WTC11 (cell line): ENCODE results near the gene RHOBTB1. TPM values are rescaled to one million over a fixed set of nuclear protein-coding genes. Genes with fewer than 3 reads are reported as not detected.

ENCODE experiments used
- ATAC-seq: fragments of 200-7000 bp; cut with Tn5 transposase; 2 replicates; pipeline ENCODE4 v1.10.0; 2021; ENCODE audit warnings: mild to moderate bottlenecking, moderate library complexity
- CTCF ChIA-PET: fragments of 300-600 bp; sonication (Branson Sonifier 250); formaldehyde crosslinking; loops from one replicate; lab custom pipeline; 2021; ENCODE audit warnings: antibody characterized with exemption; lab: Charles Lee
- POLR2A ChIA-PET: fragments of 350-600 bp; sonication (Branson Sonifier 250); formaldehyde crosslinking; loops from one replicate; lab custom pipeline; 2021; ENCODE audit warnings: antibody characterized with exemption; lab: Charles Lee
- DNase-seq: peaks from one replicate; pipeline ENCODE4 v3.0.0; 2021; ENCODE audit warnings: low spot score
- H3K27ac Mint-ChIP-seq: 2 replicates; pipeline ENCODE4 v1.8.0; 2021; ENCODE audit warnings: mixed read lengths
- H3K27me3 Mint-ChIP-seq: 2 replicates; pipeline ENCODE4 v1.8.0; 2021; ENCODE audit warnings: low read depth, mild to moderate bottlenecking, moderate library complexity, mixed read lengths
- H3K36me3 Mint-ChIP-seq: 2 replicates; pipeline ENCODE4 v1.8.0; 2021; ENCODE audit warnings: mixed read lengths
- H3K4me1 Mint-ChIP-seq: 2 replicates; pipeline ENCODE4 v1.8.0; 2022; ENCODE audit warnings: mixed read lengths
- H3K4me3 Mint-ChIP-seq: 2 replicates; pipeline ENCODE4 v1.8.0; 2021; ENCODE audit warnings: mild to moderate bottlenecking, moderate library complexity, mixed read lengths
- H3K9me3 Mint-ChIP-seq: 2 replicates; pipeline ENCODE4 v1.8.0; 2021; ENCODE audit warnings: mixed read lengths
- AR ChIP-seq: fragments of 250-450 bp; sonication (Bioruptor Pico); IDR thresholded peaks from 2 replicates; pipeline ENCODE4 v1.9.0; 2021; ENCODE audit warnings: mild to moderate bottlenecking
- CBFB ChIP-seq: sonication (generic); formaldehyde crosslinking; IDR thresholded peaks from 2 replicates; pipeline ENCODE4 v1.8.1; 2022; ENCODE audit warnings: mild to moderate bottlenecking, low read depth, missing genetic modification reagents
- CREM ChIP-seq: sonication (generic); formaldehyde crosslinking; IDR thresholded peaks from 2 replicates; pipeline ENCODE4 v1.8.1; 2022; ENCODE audit warnings: mild to moderate bottlenecking, missing genetic modification reagents, moderate library complexity
- E2F1 ChIP-seq: sonication (generic); formaldehyde crosslinking; IDR thresholded peaks from 2 replicates; pipeline ENCODE4 v1.8.0; 2022; ENCODE audit warnings: mild to moderate bottlenecking, missing genetic modification reagents
- ERG ChIP-seq: fragments of 250-450 bp; sonication (Bioruptor Pico); IDR thresholded peaks from 2 replicates; pipeline ENCODE4 v1.8.0; 2021; ENCODE audit warnings: mild to moderate bottlenecking
- ESRRA ChIP-seq: sonication (generic); formaldehyde crosslinking; IDR thresholded peaks from 2 replicates; pipeline ENCODE4 v1.8.1; 2022; ENCODE audit warnings: mild to moderate bottlenecking, missing genetic modification reagents, borderline replicate concordance
- ETV6 ChIP-seq: sonication (generic); formaldehyde crosslinking; IDR thresholded peaks from 2 replicates; pipeline ENCODE4 v1.8.1; 2022; ENCODE audit warnings: mild to moderate bottlenecking, missing genetic modification reagents
- GRHL2 ChIP-seq: fragments of 250-450 bp; sonication (Bioruptor Pico); IDR thresholded peaks from 2 replicates; pipeline ENCODE4 v1.8.0; 2022; ENCODE audit warnings: mild to moderate bottlenecking, moderate library complexity; ENCODE audit not compliant: insufficient replicate concordance, severe bottlenecking
- IRF2 ChIP-seq: sonication (generic); formaldehyde crosslinking; IDR thresholded peaks from 2 replicates; pipeline ENCODE4 v1.8.0; 2022; ENCODE audit warnings: low read depth, missing genetic modification reagents, borderline replicate concordance
- JAZF1 ChIP-seq: fragments of 250-450 bp; sonication (Bioruptor Pico); IDR thresholded peaks from 2 replicates; pipeline ENCODE4 v1.9.0; 2021; ENCODE audit warnings: moderate library complexity, mild to moderate bottlenecking, inconsistent platforms
- JUN ChIP-seq: sonication (generic); formaldehyde crosslinking; IDR thresholded peaks from 2 replicates; pipeline ENCODE4 v1.8.0; 2023; ENCODE audit warnings: mild to moderate bottlenecking, missing genetic modification reagents
- MXD4 ChIP-seq: fragments of 250-450 bp; sonication (Bioruptor Pico); IDR thresholded peaks from 2 replicates; pipeline ENCODE4 v1.8.0; 2021; ENCODE audit warnings: mild to moderate bottlenecking, moderate library complexity, borderline replicate concordance
- NFYB ChIP-seq: sonication (generic); formaldehyde crosslinking; conservative IDR thresholded peaks from 2 replicates; pipeline ENCODE4 v1.8.0; 2022; ENCODE audit warnings: low read depth, missing genetic modification reagents
- NR3C1 ChIP-seq: sonication (generic); formaldehyde crosslinking; conservative IDR thresholded peaks from 2 replicates; pipeline ENCODE4 v1.8.1; 2023; ENCODE audit warnings: low read depth, mild to moderate bottlenecking, missing genetic modification reagents
- SMAD4 ChIP-seq: sonication (generic); formaldehyde crosslinking; IDR thresholded peaks from 2 replicates; pipeline ENCODE4 v1.8.0; 2022; ENCODE audit warnings: mild to moderate bottlenecking, missing genetic modification reagents
- ZNF671 ChIP-seq: fragments of 250-450 bp; sonication (Bioruptor Pico); IDR thresholded peaks from 2 replicates; pipeline ENCODE4 v1.8.0; 2021; ENCODE audit warnings: mild to moderate bottlenecking
- total RNA-seq: library from RNA; stranded (reverse); gene quantifications from 3 replicates; pipeline ENCODE4 v1.2.3, GENCODE V29; 2021
- TF ChIP-seq, protein P1 (sequence below): fragments of 250-450 bp; sonication (Bioruptor Pico); IDR thresholded peaks from 2 replicates; pipeline ENCODE4 v2.1.2; 2022; ENCODE audit warnings: mild to moderate bottlenecking, moderate library complexity
- TF ChIP-seq, protein P2 (sequence below): fragments of 250-450 bp; sonication (Bioruptor Pico); IDR thresholded peaks from 2 replicates; pipeline ENCODE4 v1.9.0; 2021; ENCODE audit warnings: mild to moderate bottlenecking
- TF ChIP-seq, protein P3 (sequence below): sonication (generic); formaldehyde crosslinking; conservative IDR thresholded peaks from 2 replicates; pipeline ENCODE4 v1.8.1; 2023; ENCODE audit warnings: mild to moderate bottlenecking, low read depth, missing genetic modification reagents, moderate library complexity
- TF ChIP-seq, protein P4 (sequence below): sonication (generic); formaldehyde crosslinking; IDR thresholded peaks from 2 replicates; pipeline ENCODE4 v1.8.1; 2023; ENCODE audit warnings: mild to moderate bottlenecking, missing genetic modification reagents, moderate library complexity
- TF ChIP-seq, protein P5 (sequence below): fragments of 200-600 bp; IDR thresholded peaks from 2 replicates; pipeline ENCODE4 v1.8.0; 2022; ENCODE audit warnings: antibody characterized with exemption

RHOBTB1 gene
- total RNA-seq, 1 experiment from 2014 or later: 6.9 TPM

GRCh38 chr10:60877061-60877776 lies 66.8 kb downstream of the RHOBTB1 start:
- no peak for ATAC-seq
- POLR2A ChIA-PET: no interaction called here
- 0 out of 2 replicates have a peak, but pooled peaks cover 5% of the 10 kb centered on the region for H3K36me3 Mint-ChIP-seq
- H3K4me1 Mint-ChIP-seq: peaks cover 17% of the 10 kb centered on the region
- no peak overlapping the region for H3K27ac Mint-ChIP-seq
- H3K27me3 Mint-ChIP-seq: no peaks in the 10 kb centered on the region
- CTCF ChIA-PET: no interaction called here
- TF ChIP-seq E2F1 (CRISPR knock-in tag) (no peak), SMAD4 (CRISPR knock-in tag) (no peak), CBFB (no peak), CREM (CRISPR knock-in tag) (no peak), MXD4 (CRISPR knock-in tag) (no peak), JAZF1 (CRISPR knock-in tag) (no peak), ETV6 (no peak), ERG (no peak)
- TF ChIP-seq, protein P1, sequence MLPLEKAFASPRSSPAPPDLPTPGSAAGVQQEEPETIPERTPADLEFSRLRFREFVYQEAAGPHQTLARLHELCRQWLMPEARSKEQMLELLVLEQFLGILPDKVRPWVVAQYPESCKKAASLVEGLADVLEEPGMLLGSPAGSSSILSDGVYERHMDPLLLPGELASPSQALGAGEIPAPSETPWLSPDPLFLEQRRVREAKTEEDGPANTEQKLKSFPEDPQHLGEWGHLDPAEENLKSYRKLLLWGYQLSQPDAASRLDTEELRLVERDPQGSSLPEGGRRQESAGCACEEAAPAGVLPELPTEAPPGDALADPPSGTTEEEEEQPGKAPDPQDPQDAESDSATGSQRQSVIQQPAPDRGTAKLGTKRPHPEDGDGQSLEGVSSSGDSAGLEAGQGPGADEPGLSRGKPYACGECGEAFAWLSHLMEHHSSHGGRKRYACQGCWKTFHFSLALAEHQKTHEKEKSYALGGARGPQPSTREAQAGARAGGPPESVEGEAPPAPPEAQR (CRISPR knock-in tag): no peak
- TF ChIP-seq, all 79 proteins: peak for 0
- DNase-seq: no peak
- no peak overlapping the region for H3K4me3 Mint-ChIP-seq
- H3K9me3 Mint-ChIP-seq: no peaks in the 10 kb centered on the region

- Mint-ChIP-seq H3K36me3 (peaks cover 2% of the 10 kb centered on the region), H3K4me3 (no peak overlapping the region), H3K27me3 (no peaks in the 10 kb centered on the region), H3K9me3 (no peaks in the 10 kb centered on the region; the same call in 1 of the 2 replicates), H3K27ac (no peak overlapping the region), H3K4me1 (peaks cover 33% of the 10 kb centered on the region)
- ChIA-PET POLR2A (no interaction called here), CTCF (no interaction called here)
- no peak for ATAC-seq
- DNase-seq: no peak
- TF ChIP-seq, protein P2, sequence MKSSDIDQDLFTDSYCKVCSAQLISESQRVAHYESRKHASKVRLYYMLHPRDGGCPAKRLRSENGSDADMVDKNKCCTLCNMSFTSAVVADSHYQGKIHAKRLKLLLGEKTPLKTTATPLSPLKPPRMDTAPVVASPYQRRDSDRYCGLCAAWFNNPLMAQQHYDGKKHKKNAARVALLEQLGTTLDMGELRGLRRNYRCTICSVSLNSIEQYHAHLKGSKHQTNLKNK: no peak
- TF ChIP-seq, protein P3, sequence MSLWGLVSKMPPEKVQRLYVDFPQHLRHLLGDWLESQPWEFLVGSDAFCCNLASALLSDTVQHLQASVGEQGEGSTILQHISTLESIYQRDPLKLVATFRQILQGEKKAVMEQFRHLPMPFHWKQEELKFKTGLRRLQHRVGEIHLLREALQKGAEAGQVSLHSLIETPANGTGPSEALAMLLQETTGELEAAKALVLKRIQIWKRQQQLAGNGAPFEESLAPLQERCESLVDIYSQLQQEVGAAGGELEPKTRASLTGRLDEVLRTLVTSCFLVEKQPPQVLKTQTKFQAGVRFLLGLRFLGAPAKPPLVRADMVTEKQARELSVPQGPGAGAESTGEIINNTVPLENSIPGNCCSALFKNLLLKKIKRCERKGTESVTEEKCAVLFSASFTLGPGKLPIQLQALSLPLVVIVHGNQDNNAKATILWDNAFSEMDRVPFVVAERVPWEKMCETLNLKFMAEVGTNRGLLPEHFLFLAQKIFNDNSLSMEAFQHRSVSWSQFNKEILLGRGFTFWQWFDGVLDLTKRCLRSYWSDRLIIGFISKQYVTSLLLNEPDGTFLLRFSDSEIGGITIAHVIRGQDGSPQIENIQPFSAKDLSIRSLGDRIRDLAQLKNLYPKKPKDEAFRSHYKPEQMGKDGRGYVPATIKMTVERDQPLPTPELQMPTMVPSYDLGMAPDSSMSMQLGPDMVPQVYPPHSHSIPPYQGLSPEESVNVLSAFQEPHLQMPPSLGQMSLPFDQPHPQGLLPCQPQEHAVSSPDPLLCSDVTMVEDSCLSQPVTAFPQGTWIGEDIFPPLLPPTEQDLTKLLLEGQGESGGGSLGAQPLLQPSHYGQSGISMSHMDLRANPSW (CRISPR knock-in tag): no peak
- TF ChIP-seq NFYB (CRISPR knock-in tag) (no peak), CBFB (no peak), JUN (CRISPR knock-in tag) (no peak), GRHL2 (CRISPR knock-in tag) (no peak), AR (CRISPR knock-in tag) (no peak), NR3C1 (CRISPR knock-in tag) (no peak), IRF2 (CRISPR knock-in tag) (no peak), ESRRA (CRISPR knock-in tag) (no peak), ZNF671 (no peak)
- TF ChIP-seq, protein P4, sequence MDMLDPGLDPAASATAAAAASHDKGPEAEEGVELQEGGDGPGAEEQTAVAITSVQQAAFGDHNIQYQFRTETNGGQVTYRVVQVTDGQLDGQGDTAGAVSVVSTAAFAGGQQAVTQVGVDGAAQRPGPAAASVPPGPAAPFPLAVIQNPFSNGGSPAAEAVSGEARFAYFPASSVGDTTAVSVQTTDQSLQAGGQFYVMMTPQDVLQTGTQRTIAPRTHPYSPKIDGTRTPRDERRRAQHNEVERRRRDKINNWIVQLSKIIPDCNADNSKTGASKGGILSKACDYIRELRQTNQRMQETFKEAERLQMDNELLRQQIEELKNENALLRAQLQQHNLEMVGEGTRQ (CRISPR knock-in tag): no peak
- TF ChIP-seq, protein P5, sequence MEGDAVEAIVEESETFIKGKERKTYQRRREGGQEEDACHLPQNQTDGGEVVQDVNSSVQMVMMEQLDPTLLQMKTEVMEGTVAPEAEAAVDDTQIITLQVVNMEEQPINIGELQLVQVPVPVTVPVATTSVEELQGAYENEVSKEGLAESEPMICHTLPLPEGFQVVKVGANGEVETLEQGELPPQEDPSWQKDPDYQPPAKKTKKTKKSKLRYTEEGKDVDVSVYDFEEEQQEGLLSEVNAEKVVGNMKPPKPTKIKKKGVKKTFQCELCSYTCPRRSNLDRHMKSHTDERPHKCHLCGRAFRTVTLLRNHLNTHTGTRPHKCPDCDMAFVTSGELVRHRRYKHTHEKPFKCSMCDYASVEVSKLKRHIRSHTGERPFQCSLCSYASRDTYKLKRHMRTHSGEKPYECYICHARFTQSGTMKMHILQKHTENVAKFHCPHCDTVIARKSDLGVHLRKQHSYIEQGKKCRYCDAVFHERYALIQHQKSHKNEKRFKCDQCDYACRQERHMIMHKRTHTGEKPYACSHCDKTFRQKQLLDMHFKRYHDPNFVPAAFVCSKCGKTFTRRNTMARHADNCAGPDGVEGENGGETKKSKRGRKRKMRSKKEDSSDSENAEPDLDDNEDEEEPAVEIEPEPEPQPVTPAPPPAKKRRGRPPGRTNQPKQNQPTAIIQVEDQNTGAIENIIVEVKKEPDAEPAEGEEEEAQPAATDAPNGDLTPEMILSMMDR: no peak
Observed at GRCh38 chr10:60873758-60874157, 70.2 kb downstream of the RHOBTB1 start.
